K562 (cell line): Measurements from ENCODE around the gene SERPINA12. TPM values are rescaled to one million over a fixed set of nuclear protein-coding genes. Genes with fewer than 3 reads are reported as not detected.

Experiments used
- ATAC-seq: fragments of 200-7000 bp; cut with Tn5 transposase; 3 replicates; pipeline ENCODE4 v1.9.1; 2020; ENCODE audit warnings: moderate library complexity
- BruUV-seq: library from RNA; stranded (reverse); fragments of 400-500 nt; replicated peaks from 2 replicates; lab custom pipeline; 2021; lab: Mats Ljungman, UMichigan
- CTCF ChIA-PET: fragments of 300-600 bp; formaldehyde crosslinking; extraction: SDS; loops from one replicate; lab custom pipeline; 2021; ENCODE audit warnings: low intra/inter-chr PET ratio; lab: Yijun Ruan, JAX
- POLR2A ChIA-PET: fragments of 300-600, 350-650 bp; sonication (Branson Sonifier 250); formaldehyde crosslinking; extraction: SDS; loops from one replicate; lab custom pipeline; 2021; ENCODE audit warnings: antibody characterized with exemption, inconsistent platforms; lab: Yijun Ruan, JAX
- DNase-seq, 4 experiments: peaks; one replicate each; pipeline versions ENCODE4 v3.0.0 to v3.0.0-alpha.2; 2011 to 2018; ENCODE audit warnings: low spot score in 3 of 4, mixed read lengths in 3 of 4; ENCODE audit errors: extremely low read depth in 1 of 4
- FAIRE-seq: peaks from 2 replicates; lab custom pipeline; 2011; peaks lifted over from hg19 to GRCh38; lab: Jason Lieb, UNC
- H2AFZ ChIP-seq: 2 replicates; pipeline ENCODE4 v1.6.0; 2011; ENCODE audit warnings: low read depth, low read length, control low read depth, inconsistent platforms
- H3K27ac ChIP-seq: fragments of 200-600 bp; 3 replicates; pipeline ENCODE4 v1.8.0; 2011; ENCODE audit warnings: low read depth, mild to moderate bottlenecking, control low read depth, inconsistent platforms, low read length, moderate library complexity, mixed read lengths; ENCODE audit errors: extremely low read depth
- H3K27me3 ChIP-seq, 2 experiments: fragments of 300-600 bp in 1 of 2; 2 replicates in 1 of 2; 3 replicates in 1 of 2; pipeline versions ENCODE4 v1.6.0 to v1.8.0; 2011; ENCODE audit warnings: inconsistent platforms in 2 of 2, low read length in 2 of 2, mild to moderate bottlenecking in 1 of 2, mixed read lengths in 1 of 2, moderate library complexity in 1 of 2; ENCODE audit not compliant: control insufficient read depth in 2 of 2, insufficient read depth in 2 of 2
- H3K36me3 ChIP-seq: fragments of 300-600 bp; 3 replicates; pipeline ENCODE4 v1.8.0; 2011; ENCODE audit warnings: mild to moderate bottlenecking, low read length, inconsistent platforms; ENCODE audit not compliant: control insufficient read depth, insufficient read depth
- H3K4me1 ChIP-seq, 2 experiments: fragments of 200-600 bp in 1 of 2; replicated peaks in 1 of 2; 2 replicates in 1 of 2; 3 replicates in 1 of 2; pipeline versions ENCODE4 v1.5.1 to v1.8.0; 2011; ENCODE audit warnings: inconsistent platforms in 2 of 2, low read length in 2 of 2, mild to moderate bottlenecking in 1 of 2, mixed read lengths in 1 of 2, moderate library complexity in 1 of 2; ENCODE audit not compliant: control insufficient read depth in 2 of 2, insufficient read depth in 2 of 2
- H3K4me2 ChIP-seq: 2 replicates; pipeline ENCODE4 v1.6.1; 2011; ENCODE audit warnings: low read length, control low read depth, inconsistent platforms, mixed read lengths; ENCODE audit not compliant: insufficient read depth
- H3K4me3 ChIP-seq: fragments of 200-600 bp; sonication (generic), shearing (Covaris generic); 2 replicates; pipeline ENCODE4 v1.5.1; 2016; ENCODE audit warnings: control low read depth, inconsistent platforms
- H3K79me2 ChIP-seq: fragments of 200-600 bp; 3 replicates; pipeline ENCODE4 v1.8.0; 2011; ENCODE audit warnings: low read length, inconsistent platforms; ENCODE audit not compliant: control insufficient read depth, insufficient read depth
- H3K9ac ChIP-seq, 2 experiments: 2 replicates each; pipeline versions ENCODE4 v1.6.0 to v1.6.1; 2011; ENCODE audit warnings: low read depth in 2 of 2, low read length in 2 of 2, control low read depth in 1 of 2, inconsistent platforms in 1 of 2, mild to moderate bottlenecking in 1 of 2, mixed read lengths in 1 of 2; ENCODE audit not compliant: insufficient read depth in 1 of 2
- H3K9me1 ChIP-seq: one replicate; pipeline ENCODE4 v1.6.0; 2011; ENCODE audit warnings: inconsistent platforms, mild to moderate bottlenecking, low read length, moderate library complexity; ENCODE audit not compliant: control insufficient read depth, insufficient read depth
- H3K9me3 ChIP-seq: replicated peaks from 2 replicates; pipeline ENCODE4 v1.5.1; 2011; ENCODE audit warnings: low read depth, low read length, inconsistent platforms; ENCODE audit not compliant: control insufficient read depth, insufficient read depth
- H4K20me1 ChIP-seq: replicated peaks from 2 replicates; pipeline ENCODE4 v1.6.1; 2011; ENCODE audit warnings: low read length, inconsistent platforms, mixed read lengths; ENCODE audit not compliant: control insufficient read depth, insufficient read depth
- ARID3A ChIP-seq: IDR thresholded peaks from 2 replicates; pipeline ENCODE4 v1.6.1; 2012; ENCODE audit warnings: low read depth, low read length, improper control_type of control experiment, borderline replicate concordance
- FOXP1 ChIP-seq: sonication (generic); formaldehyde crosslinking; IDR thresholded peaks from 2 replicates; pipeline ENCODE4 v1.8.0; 2022; ENCODE audit warnings: mild to moderate bottlenecking, missing genetic modification reagents
- HINFP ChIP-seq: fragments of 450-650 bp; conservative IDR thresholded peaks from 2 replicates; pipeline ENCODE4 v1.6.1; 2016; ENCODE audit warnings: missing genetic modification characterization, low read depth, mild to moderate bottlenecking, control low read depth, missing compliant biosample characterization
- HNRNPK ChIP-seq: fragments of 200-400 bp; formaldehyde crosslinking; IDR thresholded peaks from one replicate; pipeline ENCODE4 v1.6.1; 2018; ENCODE audit warnings: mild to moderate bottlenecking, low read depth, low read length; ENCODE audit not compliant: poor library complexity, severe bottlenecking
- MAFK ChIP-seq: IDR thresholded peaks from 2 replicates; pipeline ENCODE4 v1.6.1; 2011; ENCODE audit warnings: low read length, improper control_type of control experiment
- PML ChIP-seq: IDR thresholded peaks from 2 replicates; pipeline ENCODE4 v1.6.1; 2012; ENCODE audit warnings: low read length, inconsistent platforms
- TRIM24 ChIP-seq, 2 experiments: fragments of 450-650 bp; IDR thresholded peaks; 2 replicates each; pipeline ENCODE4 v1.6.1; 2016
- ZBTB12 ChIP-seq: fragments of 250-450 bp; sonication (Bioruptor Pico); IDR thresholded peaks from 2 replicates; pipeline ENCODE4 v1.4.0; 2020
- ZBTB17 ChIP-seq: fragments of 450-650 bp; formaldehyde crosslinking; IDR thresholded peaks from 2 replicates; pipeline ENCODE4 v1.4.0; 2020; ENCODE audit warnings: mild to moderate bottlenecking
- ZNF609 ChIP-seq: sonication (generic); formaldehyde crosslinking; IDR thresholded peaks from 2 replicates; pipeline ENCODE4 v1.8.1; 2023; ENCODE audit warnings: missing genetic modification reagents, mild to moderate bottlenecking, borderline replicate concordance
- ZNF695 ChIP-seq: fragments of 450-650 bp; formaldehyde crosslinking; IDR thresholded peaks from 2 replicates; pipeline ENCODE4 v1.4.0; 2020; ENCODE audit warnings: mild to moderate bottlenecking, moderate library complexity
- WGBS: fragments of 100-300 bp; shearing (Covaris generic); methylation state at CpG from one replicate; pipeline ENCODE4 v1.1.6; 2016; ENCODE audit warnings: low coverage, mixed read lengths; ENCODE audit not compliant: insufficient coverage; ENCODE audit errors: missing lambda C conversion rate; 5-methylcytosine and 5-hydroxymethylcytosine counted together
- in situ Hi-C: fragments of 300-500 bp; cut with MboI; formaldehyde crosslinking; loops from 4 replicates; pipeline ENCODE4 v1.15.0; 2018; ENCODE audit warnings: inconsistent platforms, mixed read lengths
- intact Hi-C: fragments of 100-400 bp; cut with micrococcal nuclease; formaldehyde crosslinking; loops from 2 replicates; pipeline ENCODE4 v1.14.2; 2022
- polyA plus RNA-seq, 8 experiments: library from polyadenylated mRNA; depleted of rRNA in 4 of 8; stranded (reverse) in 5 of 8; unstranded in 3 of 8; fragments of >200 nt; fragmentation: Nextera tagmentation in 2 of 8; fragmentation: Illumina TruSeq in 1 of 8; extraction: Ambion mirVana in 2 of 8; extraction: Trizol in 1 of 8; gene quantifications; 2 replicates each; pipeline versions ENCODE4 v1.2.1 to v1.2.3, GENCODE V29; 2011 to 2014; ENCODE audit warnings: inconsistent platforms in 1 of 8, missing spikeins in 1 of 8
- total RNA-seq, 7 experiments: library from RNA; depleted of rRNA in 6 of 7; stranded (reverse); fragments of >200 nt in 6 of 7; fragmentation: Illumina TruSeq in 2 of 7; extraction: Trizol in 2 of 7; gene quantifications; 2 replicates each; pipeline versions ENCODE4 v1.2.1 to v1.2.3, GENCODE V29; 2011 to 2021; ENCODE audit warnings: low replicate concordance in 1 of 7
- TF ChIP-seq, protein P1 (sequence below): fragments of 250-450 bp; sonication (Bioruptor Pico); IDR thresholded peaks from 2 replicates; pipeline ENCODE4 v1.8.0; 2021; ENCODE audit warnings: mild to moderate bottlenecking, moderate library complexity

Gene SERPINA12
- total and polyA plus RNA-seq, 9 of the 15 experiments (the other 6 are each of a cell fraction or from before 2014, with no cell fraction given), result not detected

GRCh38 chr14:94465042-94465441 is 44.2 kb downstream of the SERPINA12 start:
- Histone ChIP-seq H3K9me3 (no peaks in the 10 kb centered on the region), H3K27ac (no peak overlapping the region), H4K20me1 (no peaks in the 10 kb centered on the region), H3K79me2 (no peaks in the 10 kb centered on the region), H3K9ac (no peak overlapping the region), H3K36me3 (no peaks in the 10 kb centered on the region), H2AFZ (no peak overlapping the region), H3K9me1 (no peaks in the 10 kb centered on the region), H3K27me3 (no peaks in the 10 kb centered on the region), H3K4me1 (no peaks in the 10 kb centered on the region), H3K4me3 (no peak overlapping the region), H3K4me2 (no peak overlapping the region)
- in situ Hi-C loops (no loop called here), intact Hi-C loops (no loop called here)
- DNase-seq (no peak), FAIRE-seq (no peak), ATAC-seq (no peak)
- 0% methylated on average over 5 of the region's 5 CpGs for WGBS
- BruUV-seq, result no TSS peak
- ChIA-PET POLR2A (no interaction called here), CTCF (no interaction called here)
- TF ChIP-seq ZNF609 (CRISPR knock-in tag), result no peak
- no peak for TF ChIP-seq PML
- TF ChIP-seq HINFP (tag), result no peak
- TF ChIP-seq ZNF695 (CRISPR knock-in tag), result no peak
- TF ChIP-seq, protein P1, sequence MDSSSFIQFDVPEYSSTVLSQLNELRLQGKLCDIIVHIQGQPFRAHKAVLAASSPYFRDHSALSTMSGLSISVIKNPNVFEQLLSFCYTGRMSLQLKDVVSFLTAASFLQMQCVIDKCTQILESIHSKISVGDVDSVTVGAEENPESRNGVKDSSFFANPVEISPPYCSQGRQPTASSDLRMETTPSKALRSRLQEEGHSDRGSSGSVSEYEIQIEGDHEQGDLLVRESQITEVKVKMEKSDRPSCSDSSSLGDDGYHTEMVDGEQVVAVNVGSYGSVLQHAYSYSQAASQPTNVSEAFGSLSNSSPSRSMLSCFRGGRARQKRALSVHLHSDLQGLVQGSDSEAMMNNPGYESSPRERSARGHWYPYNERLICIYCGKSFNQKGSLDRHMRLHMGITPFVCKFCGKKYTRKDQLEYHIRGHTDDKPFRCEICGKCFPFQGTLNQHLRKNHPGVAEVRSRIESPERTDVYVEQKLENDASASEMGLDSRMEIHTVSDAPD, result no peak
- no peak for TF ChIP-seq TRIM24 (IDR thresholded peaks at IDR 0.05)
- no peak for TF ChIP-seq MAFK
- no peak for TF ChIP-seq HNRNPK
- no peak for TF ChIP-seq FOXP1
- TF ChIP-seq ZBTB12 (CRISPR knock-in tag), result no peak
- no peak for TF ChIP-seq ZBTB17 (CRISPR knock-in tag)
- no peak for TF ChIP-seq ARID3A
